NCI-H774 (cell line): Measurements from ENCODE around the gene JAML.
"Not testable (repeated sequence)": the region's sequence is repeated elsewhere in the genome, so short reads cannot be mapped to it uniquely, and the experiment has no call there.

ENCODE experiments used
- DNase-seq: peaks from one replicate; lab custom pipeline; 2025; lab: John Stamatoyannopoulos, UW

JAML gene

DNA sequence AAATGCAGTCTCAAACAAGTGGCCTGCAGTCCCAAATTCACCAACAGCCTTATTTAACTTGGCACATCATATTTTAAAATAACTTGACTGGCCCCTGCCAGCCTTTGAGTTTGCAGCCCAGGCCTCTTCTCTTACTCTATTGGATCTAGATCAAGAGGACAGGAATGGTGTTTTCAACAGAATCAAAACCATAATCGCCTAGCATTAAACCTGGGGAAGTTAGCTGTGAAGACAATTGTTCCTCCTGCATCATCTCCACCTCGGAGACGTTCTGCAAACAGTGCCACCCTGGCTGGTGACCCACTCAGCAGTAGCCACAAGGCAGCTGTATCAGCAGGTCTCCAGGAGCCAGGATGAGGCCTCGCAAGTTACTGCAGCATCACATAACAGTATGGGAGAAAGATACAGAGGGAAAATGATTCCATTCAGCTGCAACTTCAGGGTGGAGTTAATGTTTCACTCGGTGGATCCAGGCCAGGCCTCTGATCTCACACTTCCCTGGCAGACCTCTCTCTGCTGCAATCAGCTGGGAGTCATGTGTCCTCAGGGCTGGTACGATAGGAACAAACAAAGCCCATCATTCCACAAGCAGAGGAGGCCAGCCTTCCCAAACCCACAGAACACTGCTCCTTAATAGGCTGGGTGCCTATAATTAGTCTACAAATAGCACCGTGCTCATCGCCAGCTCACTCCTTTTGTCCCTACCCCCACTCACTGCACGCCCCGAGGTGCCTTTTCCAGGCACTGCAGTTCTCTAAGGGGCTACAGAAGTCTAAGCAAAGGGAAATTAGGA, 29.8 kb downstream of the JAML start:
- no peak for DNase-seq

DNA sequence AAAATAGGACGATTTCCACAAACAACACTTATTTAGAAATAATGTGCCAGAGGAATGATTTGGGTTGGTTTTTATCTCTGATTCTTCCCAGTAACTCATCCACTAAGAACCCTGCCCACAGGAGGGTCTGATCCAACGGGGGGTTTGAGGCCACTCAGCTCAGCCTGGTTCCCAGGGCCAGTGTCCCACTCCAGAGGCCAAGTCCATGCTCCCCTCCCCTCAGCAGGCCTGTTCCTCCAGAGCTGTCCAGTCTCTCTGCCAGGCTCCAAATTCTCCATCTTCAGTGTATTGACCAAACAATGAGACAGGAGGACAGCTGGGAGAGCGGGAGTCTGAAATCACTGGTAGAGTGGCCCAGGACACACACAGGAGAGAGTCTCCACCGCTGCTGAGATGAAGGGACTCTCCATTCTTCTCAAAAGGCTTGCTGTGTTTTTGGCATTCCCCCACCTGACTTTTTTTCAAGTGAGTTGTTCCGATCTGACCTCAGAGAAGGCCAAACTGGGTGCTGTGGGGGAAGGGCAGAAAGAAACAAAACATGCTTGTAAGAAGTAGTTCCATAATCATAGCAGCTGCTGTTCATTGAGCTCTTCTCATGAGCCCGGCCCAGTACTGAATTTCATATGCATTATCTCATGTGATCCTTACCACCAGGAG, 30.8 kb downstream of the JAML start:
- no peak for DNase-seq

DNA sequence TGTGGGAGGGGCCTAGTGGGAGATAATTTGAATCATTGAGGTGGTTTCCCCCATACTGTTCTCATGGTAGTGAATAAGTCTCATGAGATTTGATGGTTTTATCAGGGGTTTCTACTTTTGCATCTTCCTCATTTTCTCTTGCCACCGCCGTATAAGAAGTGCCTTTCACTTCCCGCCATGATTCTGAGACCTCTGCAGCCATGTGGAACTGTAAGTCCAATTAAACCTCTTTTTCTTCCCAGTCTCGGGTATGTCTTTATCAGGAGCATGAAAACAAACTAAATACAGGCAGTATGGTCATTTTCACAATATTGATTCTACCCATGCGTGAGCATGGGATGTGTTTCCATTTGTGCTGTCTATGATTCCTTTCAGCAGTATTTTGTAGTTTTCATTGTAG, 32.0 kb downstream of the JAML start:
- not testable (repeated sequence) for DNase-seq

DNA sequence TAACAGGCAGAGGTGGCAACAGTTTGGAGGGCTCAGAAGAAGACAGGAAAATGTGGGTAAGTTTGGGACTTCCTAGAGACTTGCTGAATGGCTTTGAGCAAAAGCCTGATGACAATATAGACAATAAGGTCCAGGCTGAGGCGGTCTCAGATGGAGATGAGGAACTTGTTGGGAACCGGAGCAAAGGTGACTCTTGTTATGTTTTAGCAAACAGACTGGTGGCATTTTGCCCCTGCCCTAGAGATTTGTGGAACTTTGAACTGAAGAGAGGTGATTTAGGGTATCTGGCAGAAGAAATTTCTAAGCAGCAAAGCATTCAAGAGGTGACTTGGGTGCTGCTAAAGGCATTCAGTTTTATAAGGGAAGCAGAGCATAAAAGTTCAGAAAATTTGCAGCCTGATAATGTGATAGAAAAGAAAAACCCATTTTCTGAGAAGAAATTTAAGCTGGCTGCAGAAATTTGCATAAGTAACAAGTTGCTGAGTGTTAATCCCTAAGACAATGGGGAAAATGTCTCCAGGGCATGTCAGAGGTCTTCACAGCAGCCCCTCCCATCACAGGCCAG, 33.8 kb downstream of the JAML start:
- DNase-seq: not testable (repeated sequence)

DNA sequence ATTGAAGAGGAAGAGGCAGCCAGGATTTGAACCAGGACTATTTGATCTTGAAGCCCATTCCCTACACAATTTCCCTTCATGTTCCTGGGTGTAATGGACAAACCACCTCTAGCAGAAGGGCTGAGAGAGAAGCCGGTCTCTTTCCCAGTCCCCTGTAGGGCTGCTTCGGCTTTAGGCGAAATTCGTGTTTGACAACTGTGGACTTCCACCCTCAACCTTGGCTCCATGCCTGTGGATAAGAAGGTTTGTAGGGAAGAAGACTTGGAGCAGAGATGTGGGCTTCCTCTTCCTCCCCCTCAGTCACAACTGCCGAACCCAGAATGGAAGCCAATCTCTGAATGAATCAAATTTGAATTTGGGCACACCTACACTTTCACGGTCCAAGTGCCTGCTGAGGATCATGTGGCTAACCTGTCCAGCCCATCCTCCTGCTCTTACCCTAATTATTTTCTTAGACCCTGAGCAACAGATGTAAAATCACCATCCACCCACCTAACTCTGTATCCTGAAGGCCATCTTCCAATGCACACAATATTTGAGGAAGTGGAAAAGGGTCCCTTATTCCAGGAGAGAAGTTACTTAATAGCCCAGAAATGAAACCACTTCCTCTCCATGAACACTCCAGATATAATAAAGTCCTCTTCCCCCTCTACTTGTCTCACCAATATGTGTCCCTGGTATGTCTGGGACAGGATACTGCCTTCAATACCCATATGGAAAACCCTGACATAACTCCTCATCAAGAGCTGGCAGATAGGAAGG, 38.3 kb downstream of the JAML start:
- no peak for DNase-seq

DNA sequence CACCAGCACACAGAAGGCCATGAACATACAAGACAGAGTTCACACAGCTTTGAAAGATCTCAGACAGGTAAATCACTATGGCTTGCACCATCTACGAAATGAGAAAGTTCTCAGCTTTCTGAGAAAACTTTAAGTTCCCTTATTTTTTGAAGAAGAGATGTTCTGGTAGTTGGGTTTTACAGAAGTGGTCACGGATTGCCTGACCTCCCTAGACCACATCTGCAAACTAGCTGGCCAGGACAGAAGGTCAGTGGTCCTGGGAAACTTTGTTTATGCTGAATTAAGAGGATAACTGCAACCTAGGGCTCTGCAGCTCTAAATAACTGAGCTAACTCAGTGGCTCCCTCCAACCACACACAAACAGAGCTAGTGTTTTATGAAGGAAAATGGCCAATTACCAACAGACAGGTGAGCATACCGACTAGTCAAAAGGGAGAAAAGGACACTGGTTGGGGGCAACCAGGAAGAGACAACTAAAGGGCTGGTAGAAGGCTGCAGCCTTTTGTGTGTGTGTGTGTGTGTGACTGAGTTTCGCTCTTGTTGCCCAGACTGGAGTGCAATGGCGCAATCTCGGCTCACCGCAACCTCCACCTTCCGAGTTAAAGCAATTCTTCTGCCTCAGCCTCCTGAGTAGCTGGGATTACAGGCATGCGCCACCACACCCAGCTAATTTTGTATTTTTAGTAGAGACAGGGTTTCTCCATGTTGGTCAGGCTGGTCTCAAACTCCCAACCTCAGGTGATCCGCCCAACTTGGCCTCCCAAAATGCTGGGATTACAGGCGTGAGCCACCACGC, 39.8 kb downstream of the JAML start:
- no peak for DNase-seq

DNA sequence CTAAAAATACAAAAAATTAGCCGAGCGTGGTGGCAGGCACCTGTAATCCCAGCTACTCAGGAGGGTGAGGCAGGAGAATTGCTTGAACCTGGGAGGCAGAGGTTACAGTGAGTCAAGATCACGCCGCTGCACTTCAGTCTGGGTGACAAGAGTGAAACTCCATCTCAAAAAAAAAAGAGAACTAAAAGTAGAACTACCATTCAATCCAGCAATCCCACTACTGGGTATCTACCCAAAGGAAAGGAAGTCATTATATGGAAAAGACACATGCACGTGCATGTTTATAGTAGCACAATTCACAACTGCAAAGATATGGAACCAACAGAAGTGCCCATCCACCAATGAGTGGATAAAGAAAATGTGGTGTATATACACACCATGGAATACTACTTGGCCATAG, 41.1 kb downstream of the JAML start:
- not testable (repeated sequence) for DNase-seq

DNA sequence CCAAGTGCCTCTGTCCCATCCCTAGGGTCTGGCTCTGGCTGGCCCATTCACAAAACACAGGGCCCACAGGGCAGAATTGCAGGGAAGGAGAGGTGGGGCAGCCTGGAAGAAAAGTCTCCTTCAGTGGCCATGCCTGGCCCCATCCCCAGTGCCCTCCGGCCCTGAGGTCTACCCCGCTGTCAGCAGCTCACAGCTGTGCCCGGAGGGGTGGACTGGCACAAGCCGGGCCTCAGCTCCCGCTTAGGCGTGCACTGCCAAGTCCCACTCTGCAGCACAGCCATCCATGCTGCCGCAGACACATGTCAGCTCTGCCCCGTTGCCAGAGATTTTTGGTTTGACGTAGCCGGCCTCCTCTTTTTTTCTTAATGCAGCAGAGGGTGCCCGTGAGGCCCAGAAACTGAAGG, 44.5 kb downstream of the JAML start:
- no peak for DNase-seq

DNA sequence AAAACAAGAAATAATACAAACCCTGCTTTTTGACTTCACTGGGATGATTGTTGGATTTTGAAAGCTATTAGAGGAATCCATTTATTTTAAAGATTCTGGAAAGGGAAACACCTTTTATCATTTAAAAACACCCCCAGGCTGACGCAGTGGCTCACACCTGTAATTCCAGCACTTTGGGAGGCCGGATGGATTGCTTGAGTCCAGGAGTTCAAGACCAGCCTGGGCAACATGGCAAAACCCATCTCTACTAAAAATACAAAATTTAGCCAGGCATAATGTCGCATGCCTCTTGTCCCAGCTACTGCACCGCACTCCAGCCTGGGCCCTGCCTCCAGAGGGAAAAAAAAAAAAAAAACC, 48.1 kb downstream of the JAML start:
- DNase-seq: no peak

DNA sequence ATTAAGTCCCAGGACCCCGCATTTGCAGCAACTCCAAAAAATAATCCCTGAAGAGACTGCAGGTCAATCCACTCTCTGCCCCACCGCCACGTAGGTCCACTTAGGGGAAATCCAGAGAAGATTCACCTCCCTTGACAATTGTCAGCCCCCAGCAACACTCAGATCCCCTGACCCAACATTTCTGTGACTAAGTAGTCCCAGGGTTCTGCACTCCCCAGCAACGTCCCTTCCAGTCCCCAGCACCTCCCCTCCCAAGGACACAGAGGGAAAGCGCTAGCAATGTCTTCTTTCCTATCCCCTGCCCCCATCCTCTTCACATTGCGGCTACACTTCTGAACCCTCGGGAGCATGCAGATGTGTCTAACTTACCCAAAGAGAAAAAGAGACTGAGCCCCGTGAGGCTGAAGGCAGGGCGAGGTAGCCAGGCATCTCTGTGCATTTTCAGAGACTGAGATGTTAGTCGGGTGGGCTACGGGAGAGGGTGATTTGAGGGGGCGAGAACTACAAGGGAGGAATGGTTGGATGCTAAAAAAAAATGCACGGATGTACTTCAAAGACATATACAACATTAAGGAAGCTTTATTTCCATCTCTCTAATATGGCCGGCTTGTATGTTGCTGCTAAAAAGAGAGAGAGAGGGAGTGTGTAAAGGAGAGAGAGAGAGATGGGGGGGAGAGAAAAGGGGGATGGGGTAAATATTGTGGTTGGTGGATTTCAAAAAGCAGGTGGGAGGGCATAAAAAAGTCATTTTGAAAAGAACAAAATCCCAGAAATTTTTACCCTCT, 48.6 kb downstream of the JAML start, which contains the start of gene SCN2B:
SCN2B (minus strand) TSS at position 647 of the 785 bp plus-strand sequence; CDS start at position 439, 208 bp downstream.
- DNase-seq: no peak

DNA sequence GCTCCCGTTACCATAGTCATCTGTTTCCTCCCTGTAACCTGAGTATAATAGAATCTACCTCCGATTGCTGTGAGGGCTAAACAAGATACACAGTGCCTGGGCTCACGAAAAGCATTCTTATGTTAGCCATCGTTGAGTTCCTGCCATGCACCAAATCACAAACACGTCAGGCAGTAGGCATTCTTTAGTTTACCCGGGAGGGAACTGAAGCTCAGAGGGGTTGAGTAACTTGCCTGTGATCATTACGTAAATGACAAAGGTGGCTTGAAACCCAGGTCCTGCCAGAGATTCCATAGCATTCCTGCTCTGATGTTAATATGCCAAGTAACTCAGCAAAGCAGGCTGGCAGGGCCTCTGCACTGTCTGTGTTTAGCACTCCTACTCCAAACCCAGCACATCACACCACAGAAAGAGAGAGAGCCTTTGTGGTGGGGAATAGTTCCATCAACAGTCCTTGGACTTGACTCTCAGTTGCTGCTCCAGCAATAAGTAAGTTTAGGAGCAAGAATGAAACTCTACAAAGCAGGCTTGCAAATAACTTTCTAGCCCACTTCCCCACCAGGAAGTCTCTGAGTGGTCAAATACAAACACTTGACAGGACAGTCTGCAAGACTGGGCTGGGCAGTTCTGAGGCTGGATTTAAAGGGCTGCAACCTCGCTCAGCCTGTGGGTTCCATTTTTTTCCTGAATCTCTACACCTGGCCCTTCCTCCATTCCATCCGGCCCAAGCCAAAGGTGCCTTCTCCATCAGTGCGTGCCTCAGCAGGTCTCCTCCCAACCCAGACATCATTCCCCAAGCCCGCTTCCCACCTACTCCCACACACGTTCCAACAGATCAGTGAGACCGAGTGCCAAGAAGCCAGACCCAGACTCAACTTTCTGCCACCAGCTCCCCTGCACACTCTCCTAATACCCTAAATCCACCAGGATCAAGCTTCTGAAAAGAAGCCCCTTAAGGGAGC, 49.5 kb downstream of the JAML start:
- no peak for DNase-seq

DNA sequence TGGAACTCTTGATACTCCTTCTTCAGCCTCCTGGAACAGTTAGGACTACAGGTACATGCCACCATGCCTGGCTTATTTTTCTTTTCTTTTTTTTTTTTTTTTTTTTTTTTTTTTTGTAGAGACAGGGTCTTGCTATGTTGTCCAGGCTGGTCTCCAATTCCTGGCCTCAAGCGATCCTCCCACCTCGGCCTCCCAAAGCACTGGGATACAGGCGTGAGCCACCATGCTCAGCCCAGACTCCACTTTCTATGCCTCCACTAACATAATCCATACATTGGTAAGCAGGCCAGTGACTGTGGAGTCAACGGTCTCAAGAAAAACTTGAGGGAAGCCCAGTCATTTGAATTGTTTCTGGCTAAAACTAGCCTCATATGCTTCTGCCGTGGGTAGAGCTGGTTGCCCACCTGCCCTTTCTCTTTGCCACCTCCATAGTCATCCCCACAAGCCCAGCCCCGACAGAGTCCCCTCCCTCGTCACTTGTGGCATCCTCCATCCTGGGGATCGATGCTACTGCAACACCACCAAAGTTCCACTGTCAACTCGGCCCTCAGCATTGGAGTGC, 50.7 kb downstream of the JAML start:
- DNase-seq: no peak

DNA sequence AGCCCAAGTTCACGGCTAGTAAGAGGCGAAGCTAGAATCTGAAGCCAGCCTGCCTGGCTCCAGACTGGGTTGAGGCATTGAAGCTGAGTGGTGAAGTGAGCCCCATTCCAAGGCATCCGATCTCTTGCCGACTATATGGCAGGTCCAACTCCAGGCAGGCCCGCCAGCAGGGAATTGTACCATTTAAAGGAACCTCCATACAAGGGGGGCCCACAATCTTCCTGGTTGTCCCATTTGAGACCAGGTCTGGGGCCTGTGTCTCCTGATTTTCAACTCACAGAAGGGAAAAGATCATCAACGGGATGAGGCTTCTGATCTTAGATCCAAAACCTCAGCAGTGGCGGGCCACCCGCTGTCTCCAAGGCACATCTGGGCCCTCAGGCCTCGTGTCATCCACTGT, 52.5 kb downstream of the JAML start:
- no peak for DNase-seq

DNA sequence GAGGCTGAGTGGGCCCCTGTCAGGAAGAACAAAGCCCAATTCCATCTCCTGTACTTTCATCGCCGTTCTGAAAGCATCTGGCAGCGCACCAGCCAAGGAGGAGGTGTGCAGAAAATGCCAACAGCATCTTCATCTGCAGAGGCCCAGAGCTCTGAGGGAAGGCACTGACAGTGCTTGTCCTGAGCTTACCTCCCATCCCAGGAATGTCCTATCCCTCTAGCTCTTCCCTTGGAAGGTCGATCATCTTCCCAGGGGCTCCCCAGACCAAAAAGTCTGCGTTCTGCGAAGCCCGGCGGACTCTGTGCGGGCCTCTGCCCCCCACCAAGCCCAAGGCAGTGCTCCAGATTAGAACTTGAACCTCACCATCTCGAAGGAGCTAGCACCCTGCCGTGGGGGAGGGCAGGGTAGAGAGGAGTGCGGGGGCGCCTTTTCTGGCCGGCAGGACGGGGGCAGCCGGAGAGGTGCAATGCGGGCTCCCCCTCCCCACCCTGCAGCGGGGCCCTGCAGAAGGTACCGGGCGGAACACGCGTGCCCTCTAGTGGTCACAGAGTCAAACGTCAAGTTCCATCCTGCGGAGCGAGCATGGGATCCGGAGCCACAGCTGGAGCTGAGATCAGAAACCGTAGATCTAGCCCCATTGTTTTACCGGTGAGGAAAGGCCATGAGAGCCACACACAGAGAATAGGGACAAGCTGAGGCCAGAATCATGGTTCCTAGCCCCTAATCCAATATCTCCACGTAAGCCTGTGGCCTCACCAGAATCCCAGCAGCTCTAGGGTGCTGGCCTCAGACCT, 53.3 kb downstream of the JAML start:
- DNase-seq: peak; percentile 68

DNA sequence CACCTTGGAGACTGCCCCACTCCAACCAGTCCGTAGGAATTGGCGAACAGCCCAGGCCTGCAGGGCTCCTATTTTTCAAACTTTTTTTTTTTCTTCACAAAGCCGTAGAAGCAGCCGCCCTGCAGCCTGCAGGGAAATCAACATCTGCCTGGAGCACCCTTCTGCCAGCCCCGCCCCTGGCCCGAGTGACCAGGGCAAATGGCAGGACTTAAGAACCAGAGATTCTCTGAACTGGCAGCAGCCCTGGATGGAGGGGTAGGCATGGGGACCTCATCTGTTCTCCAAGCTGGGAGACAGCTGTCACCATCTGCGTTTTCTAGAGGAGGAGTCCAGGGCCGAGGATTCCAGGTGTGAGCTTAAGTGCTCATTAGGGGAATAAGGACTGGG, 53.9 kb downstream of the JAML start:
- no peak for DNase-seq

DNA sequence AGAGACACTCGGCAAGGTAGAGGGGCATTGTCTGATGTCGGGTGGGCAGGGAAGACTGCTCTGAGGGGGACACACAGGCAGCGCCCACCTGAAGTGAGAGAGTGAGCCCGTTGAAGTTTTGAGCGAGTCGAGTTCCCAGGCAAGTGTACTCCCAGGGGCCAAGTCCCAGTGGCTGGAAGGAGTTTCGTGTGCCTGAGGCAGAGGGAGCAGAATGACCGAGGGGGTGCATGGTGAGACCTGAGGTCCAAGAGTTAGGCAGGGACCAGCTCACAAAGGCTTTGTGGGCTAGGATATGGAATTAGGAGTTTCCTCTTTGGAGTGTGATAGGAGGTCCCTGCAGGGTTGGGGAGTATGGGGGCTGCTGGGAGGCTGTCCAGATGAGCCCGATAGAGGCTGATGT, 54.6 kb downstream of the JAML start:
- DNase-seq: no peak

DNA sequence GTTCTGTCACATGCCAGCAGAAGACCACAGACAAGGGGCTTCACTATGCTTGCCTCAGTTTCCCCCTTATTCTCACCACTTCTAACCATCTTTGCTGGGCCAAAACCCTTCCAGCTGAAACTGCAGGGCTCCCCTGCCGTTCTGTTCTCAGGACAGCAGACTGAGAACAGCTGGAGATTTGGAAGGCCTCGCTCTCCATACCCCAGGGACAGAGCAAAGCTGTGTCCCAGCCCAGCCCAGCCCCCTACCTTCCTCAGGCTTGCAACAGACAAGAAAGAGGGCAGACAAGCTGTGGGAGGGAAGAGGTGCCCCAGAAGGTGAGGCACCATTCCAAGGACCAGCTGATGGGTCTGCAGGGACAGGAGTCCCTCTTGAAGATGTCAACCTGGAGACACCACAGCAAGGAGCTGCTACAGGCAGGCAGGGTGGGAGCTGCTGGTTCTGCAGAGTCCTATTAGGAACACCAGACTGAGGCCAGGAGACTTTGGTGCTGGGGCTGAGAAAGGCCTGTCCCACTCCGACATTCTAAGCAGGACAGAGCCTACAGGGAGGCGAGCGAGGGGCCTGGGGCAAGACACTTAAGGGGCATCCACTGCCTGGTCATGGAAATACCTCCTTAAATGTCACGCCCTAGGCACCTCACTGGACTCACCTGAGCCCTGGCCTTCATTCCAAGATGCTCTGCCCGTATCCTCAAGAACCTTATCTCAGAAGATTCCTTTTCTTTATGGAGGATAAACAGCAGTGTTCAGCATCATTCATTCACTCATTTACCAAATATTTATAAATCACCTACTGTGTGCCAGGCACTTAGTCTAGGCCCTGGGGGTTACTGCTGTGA, 55.3 kb downstream of the JAML start:
- DNase-seq: no peak

DNA sequence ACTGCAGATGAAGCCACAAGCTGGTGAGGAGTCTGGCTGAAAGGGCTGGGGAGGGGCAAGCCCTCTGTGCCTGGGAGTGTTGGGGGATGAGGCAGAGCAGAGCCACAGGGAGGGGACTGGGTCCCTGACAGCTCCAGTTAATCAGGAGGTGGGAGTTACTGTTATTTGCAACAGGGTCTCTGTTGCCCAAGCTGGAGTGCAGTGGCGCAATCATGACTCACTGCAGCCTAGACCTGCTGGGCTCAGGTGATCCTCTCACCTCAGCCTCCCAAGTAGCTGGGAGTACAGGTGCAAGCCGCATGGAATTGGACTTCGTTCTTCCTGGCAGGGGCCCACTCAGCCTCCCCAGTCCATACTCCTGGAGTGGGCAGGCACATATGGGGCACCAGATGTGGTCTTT, 56.1 kb downstream of the JAML start:
- no peak for DNase-seq
